Measurements from ENCODE around the gene GTF2I.
"Not testable (repeated sequence)": the region's sequence is repeated elsewhere in the genome, so short reads cannot be mapped to it uniquely, and the experiment has no call there.

The GTF2I gene

DNA sequence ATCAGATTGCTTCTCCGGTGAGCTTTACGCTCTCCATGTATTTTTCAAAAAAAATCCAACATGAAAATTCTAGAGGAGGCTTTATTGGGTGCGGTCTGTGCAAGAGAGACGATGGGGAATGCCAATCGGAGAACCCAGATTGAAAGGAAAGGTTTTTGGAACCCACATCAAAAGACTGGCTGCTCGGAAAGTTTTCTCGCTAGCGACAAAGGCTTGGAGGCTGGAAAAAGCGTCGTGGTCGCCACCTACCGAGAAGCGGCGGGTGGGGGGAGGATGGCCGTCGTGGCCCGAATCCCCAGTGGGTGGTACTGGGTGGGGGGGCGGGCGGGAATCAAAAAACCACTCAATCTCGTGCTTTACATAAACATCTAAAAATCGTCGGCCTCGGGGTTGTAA is 1.1 kb upstream of the GTF2I start:
- peak in 53 of 56 donors; percentile 6 to 85 (median 49) for DNase-seq

- peak in 55 of 56 donors; percentile 71 to 98 (median 94) for DNase-seq
Measured at GRCh38 chr7:74656837-74657691, 454 bp upstream of the GTF2I start.

GRCh38 chr7:74658178-74659004 is 873 bp downstream of the GTF2I start:
- DNase-seq, result peak; percentile 49 to 97 (median 88)

- DNase-seq, result not testable (repeated sequence)
Measured at GRCh38 chr7:74660202-74660601, 2.7 kb downstream of the GTF2I start.

GRCh38 chr7:74661836-74662794 is 4.6 kb downstream of the GTF2I start:
- not testable (repeated sequence) for DNase-seq

DNA sequence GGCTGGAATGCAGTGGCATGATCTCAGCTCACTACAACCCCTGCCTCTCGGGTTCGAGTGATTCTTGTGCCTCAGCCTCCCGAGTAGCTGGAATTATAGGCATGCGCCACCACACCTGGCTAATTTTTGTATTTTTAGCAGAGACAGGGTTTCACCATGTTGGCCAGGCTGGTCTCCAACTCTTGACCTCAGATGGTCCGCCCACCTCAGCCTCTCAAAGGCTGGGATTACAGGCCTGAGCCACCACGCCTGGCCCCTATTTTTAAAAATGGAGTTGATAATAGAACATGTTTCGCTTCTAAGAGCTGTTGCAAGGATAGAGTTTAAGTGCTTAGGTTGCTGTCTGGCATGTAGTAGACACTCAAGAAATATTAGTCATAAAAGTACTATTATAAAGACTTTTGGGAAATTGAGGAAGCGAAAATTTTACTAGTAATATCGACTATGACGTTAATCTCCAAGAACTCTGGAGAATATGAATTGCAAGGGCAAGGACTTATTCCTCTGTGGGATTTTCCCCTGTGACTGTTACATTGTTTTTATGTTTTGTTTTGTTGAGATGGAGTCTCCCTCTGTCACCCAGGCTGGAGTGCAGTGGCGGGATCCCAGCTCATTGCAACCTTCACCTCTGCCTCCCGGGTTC is 7.9 kb downstream of the GTF2I start:
- DNase-seq, result no peak

DNA sequence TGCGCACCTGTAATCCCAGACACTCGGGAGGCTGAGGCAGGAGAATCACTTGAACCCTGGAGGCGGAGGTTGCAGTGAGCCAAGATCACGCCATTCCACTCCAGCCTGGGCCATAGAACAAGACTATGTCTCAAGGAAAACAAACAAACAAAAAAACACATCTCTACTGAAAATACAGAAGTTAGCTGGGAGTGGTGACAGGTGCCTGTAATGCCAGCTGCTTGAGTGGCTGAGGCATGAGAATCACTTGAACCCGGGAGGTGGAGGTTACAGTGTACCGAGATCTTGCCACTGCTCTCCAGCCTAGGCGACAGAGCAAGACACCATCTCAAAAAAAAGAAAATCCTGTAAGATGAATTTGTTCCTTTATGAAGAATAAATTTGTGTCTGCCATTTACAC is 9.5 kb downstream of the GTF2I start:
- DNase-seq, result not testable (repeated sequence)

GRCh38 chr7:74667520-74667919 is 10.0 kb downstream of the GTF2I start:
- not testable (repeated sequence) for DNase-seq

- no peak for DNase-seq
Measured at GRCh38 chr7:74671602-74672001, 14.1 kb downstream of the GTF2I start.

GRCh38 chr7:74672343-74672915 is 14.9 kb downstream of the GTF2I start:
- no peak for DNase-seq

GRCh38 chr7:74674166-74674565 is 16.6 kb downstream of the GTF2I start:
- no peak for DNase-seq

DNA sequence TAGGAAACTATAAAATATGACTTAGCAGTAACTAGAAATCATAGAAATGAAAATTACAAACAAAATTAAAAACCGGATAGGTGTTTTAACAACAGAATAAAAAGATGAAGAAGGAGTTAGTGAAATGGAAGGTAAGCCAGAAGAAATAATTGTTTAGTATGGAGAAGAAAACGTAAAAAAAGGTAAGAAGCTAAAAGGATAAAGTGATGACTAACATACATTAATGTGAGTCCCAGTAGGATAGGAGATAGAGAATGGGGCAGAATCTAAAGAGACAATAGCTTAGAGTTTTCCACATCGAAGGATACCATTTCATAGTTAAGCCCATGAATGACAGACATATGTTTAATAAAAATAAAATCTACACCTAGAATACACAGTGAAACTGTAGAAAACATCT is 25.3 kb downstream of the GTF2I start:
- DNase-seq, result no peak

DNA sequence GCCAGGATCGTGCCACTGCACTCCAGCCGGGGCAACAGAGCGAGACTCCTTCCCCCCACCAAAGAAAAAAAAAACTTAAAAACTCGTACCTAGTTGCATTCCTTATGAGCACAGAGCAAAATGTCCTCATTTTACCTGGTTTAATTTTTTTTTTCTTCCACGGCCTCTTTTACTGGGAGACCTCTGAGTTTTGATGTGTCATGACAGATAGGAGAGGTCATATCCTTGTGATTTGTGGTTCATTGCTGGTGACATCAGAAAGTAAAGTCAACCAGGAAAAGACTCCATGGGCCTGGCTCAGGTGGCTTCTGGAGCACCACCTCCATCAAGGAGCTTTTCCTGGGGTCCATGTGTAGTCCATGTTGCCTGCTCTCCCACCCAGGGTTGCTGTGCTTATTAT is 26.3 kb downstream of the GTF2I start:
- DNase-seq, result no peak

DNA sequence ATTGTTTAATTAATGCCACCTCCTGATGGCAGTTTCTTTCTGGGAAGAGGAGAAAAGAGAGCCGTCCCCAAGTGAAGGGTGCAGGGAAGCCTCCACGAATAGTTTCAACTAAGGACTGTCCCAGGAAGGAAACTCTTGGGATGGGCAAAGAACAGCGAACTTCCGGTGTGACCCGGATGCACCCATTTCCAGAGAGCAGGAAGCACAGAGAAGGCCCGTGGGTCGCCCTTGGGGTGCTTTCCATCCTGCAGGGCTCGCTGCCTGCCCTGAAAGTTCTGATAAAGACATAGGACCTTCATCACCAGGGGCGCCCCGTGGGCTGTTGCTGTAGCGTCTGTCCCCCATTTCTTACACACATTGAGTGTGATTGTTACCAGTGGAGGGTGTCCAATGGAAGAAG is 27.0 kb downstream of the GTF2I start:
- no peak for DNase-seq

DNA sequence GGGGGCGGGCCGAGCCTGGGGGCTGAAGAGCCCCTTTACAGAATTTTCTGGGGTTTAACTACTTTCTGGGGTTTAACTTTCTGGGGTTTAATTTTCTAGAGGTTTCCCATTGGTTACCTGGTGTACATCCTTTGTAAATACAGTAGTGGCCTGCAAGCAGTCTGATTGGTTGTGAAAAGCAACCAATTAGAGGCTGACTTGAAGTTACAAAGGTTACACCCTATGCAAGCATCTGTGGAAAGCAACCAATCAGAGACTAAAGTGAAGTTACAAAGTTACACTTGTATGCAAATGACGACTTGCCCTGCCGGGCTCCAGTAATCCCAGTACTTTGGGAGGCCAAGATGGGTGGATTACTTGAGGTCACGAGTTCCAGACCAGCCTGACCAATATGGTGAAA is 27.4 kb downstream of the GTF2I start:
- DNase-seq, result no peak

- DNase-seq, result no peak
Measured at GRCh38 chr7:74690474-74690873, 33.0 kb downstream of the GTF2I start.

- not testable (repeated sequence) for DNase-seq
Measured at GRCh38 chr7:74704419-74704818, 46.9 kb downstream of the GTF2I start.

- no peak for DNase-seq
Measured at GRCh38 chr7:74707238-74707637, 49.7 kb downstream of the GTF2I start.

- DNase-seq, result no peak
Measured at GRCh38 chr7:74708569-74709275, 51.2 kb downstream of the GTF2I start.

Data from nucleus accumbens (tissue), 56 donors.